Stimulated activated CD8-positive, alpha-beta memory T cell treated with anti-CD3 and anti-CD28 coated beads, Interleukin-7, amount 100 ng/mL, for 1 hour (primary cell): Measurements from ENCODE around the gene GABRG1.

Experiments used
- DNase-seq, 2 donors: peaks; one replicate each; pipeline ENCODE4 v3.0.0-alpha.2; 2020; ENCODE audit warnings: low read depth in 2 of 2

Gene GABRG1

GRCh38 chr4:46123913-46124755, at the start of gene GABRG1:
TSS of gene GABRG1 (minus strand) at chr4:46124054. CDS start at chr4:46123913, 141 bp downstream.
- no peak for DNase-seq

DNA sequence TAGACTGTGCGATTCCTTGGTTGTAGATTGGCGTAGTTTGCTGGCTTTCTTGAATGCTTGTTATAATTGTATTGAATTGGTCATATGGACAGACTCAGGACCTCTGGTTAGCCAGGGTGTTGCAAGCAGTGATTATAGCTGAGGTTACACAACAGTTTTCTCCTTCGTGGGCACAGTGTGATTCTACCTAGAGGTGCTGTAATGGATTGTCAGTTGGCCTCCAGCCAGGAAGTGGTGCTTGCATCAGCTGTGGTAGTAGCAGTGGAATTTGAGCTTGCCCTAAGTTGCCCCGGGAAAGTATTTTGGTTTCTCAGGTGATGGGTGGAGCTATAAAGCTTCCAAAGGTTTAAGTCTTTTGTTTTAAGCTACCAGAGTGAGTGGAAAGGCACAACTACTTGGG, 23.1 kb upstream of the GABRG1 start:
- no peak for DNase-seq

DNA sequence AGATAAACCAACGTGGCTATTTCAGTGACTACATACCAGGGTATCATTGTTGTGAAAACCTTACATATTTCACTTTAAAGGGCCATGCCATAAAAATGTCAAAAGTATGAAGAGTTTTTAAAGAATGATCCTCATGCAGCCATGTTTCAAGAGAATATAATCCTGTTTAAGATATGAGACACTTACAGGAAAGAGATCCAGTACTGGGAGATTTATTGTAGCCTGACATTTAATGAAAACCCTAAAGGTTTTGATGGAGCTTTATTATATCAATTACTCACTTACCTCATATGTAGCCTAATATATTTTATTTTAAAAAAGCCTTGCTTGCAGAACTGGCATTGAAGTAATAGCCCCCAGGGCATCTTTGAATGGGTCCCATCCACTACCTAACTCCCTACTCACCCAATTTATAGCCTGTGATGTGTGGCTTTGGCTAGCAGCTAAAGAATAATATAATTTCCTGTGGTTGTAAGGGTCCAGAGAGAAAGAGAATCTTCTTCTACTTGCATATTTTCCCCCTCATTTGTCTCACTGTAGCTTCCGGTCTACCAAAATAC, 7.7 kb upstream of the GABRG1 start:
- DNase-seq, result no peak

- DNase-seq, result no peak
Measured at GRCh38 chr4:46124773-46125413, 1.0 kb upstream of the GABRG1 start.

DNA sequence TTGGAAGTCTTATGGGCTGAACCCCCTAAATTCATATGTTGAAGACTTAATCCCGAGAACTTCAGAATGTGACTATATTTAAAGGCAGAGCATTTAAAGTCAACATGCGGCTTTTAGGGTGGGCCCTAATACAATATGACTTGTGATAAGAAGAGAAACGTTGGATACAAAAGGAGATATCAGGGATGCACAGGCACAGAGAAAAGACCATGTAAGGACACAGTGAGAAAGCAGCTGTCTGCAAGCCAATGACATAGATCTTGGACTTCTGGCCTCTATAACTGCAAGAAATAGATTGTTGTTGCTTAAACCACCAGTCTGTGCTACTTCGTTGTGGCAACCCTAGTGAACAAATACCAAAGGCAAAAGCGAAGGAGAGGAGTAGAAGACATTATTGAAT, 42.2 kb downstream of the GABRG1 start:
- no peak for DNase-seq

- no peak for DNase-seq
Measured at GRCh38 chr4:46081248-46081647, 42.6 kb downstream of the GABRG1 start.

DNA sequence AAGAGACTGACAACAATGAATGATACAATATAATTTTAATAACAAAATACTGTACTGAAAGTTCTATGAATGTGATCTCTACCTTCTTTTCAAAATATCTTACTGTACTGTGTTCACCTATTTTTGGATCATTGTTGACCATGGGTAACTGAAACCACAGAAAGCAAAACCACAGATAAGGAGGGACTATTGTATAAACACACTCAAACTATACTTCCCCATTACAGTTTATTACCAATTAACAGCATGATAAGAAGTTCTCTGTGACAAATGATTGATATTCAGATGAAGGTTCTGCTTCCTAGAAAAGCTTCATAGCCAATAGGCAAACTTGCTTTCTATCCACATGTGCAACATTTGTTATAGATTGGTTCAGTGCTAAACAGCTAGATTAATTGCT, 50.1 kb downstream of the GABRG1 start:
- DNase-seq, result no peak

GRCh38 chr4:46051392-46051791, 72.5 kb downstream of the GABRG1 start:
- no peak for DNase-seq

DNA sequence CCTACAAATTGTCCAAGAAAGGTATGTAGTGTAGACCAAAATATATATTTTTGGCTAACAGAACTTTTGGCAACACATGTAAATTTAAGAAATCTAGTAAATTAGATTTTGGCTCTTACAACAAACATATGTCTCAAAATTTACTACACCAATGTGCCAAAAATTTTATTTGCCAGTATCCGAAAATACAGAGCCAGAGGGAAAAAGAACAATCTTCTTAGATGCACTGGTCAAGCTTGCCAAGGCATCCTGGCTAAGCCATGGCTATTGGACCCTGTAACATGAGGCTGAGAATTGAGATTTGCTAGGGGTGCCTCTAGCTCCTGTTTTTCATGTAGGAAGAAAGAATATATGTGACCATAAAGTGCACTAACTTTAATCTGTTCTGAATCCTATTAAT, 91.8 kb downstream of the GABRG1 start:
- DNase-seq, result no peak

- no peak for DNase-seq
Measured at GRCh38 chr4:46016306-46016705, 107.5 kb downstream of the GABRG1 start.

- no peak for DNase-seq
Measured at GRCh38 chr4:45992728-45993127, 131.1 kb downstream of the GABRG1 start.

DNA sequence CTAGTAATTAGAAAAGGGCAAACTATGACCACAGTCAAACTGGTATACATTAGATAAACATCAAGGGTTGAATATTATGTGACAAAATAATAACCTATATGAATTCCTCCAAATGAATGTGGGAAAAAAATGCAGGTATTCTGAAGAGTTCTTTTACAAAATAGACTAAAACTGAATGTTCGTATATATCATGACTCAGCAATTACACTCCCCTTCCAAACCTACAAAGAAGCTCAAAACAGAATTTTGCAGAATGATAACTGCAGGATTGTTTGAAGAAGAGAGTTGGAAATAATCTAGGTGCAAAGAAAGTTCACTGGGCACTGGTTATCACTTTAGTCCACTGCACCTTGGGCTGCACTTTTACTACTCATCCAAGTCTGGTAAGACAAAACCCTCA, 134.1 kb downstream of the GABRG1 start:
- DNase-seq, result no peak

- DNase-seq, result no peak
Measured at GRCh38 chr4:45987858-45988257, 136.0 kb downstream of the GABRG1 start.
